Astrocyte (in vitro differentiated cells and primary cell): ENCODE results near the gene GPI. TPM values are rescaled to one million over a fixed set of nuclear protein-coding genes. Genes with fewer than 3 reads are reported as not detected.
A peak's percentile ranks its signal among the peaks of the same experiment; 100 is the strongest.

ENCODE experiments used
- DNase-seq: peaks from one replicate; pipeline ENCODE4 v3.0.0-alpha.2; 2010; ENCODE audit warnings: low read depth
- FAIRE-seq: peaks from 2 replicates; lab custom pipeline; 2011; peaks lifted over from hg19 to GRCh38; lab: Jason Lieb, UNC
- H2AFZ ChIP-seq: 2 replicates; pipeline ENCODE4 v1.6.0; 2012; ENCODE audit warnings: low read depth, low read length, inconsistent platforms
- H3K27ac ChIP-seq: 2 replicates; pipeline ENCODE4 v1.5.1; 2011; ENCODE audit warnings: low read depth, low read length, inconsistent platforms
- H3K27me3 ChIP-seq: 2 replicates; pipeline ENCODE4 v1.6.0; 2011; ENCODE audit warnings: low read length, inconsistent platforms; ENCODE audit not compliant: insufficient read depth
- H3K36me3 ChIP-seq: 2 replicates; pipeline ENCODE4 v1.5.1; 2011; ENCODE audit warnings: low read length, inconsistent platforms; ENCODE audit not compliant: insufficient read depth
- H3K4me1 ChIP-seq: 2 replicates; pipeline ENCODE4 v1.5.1; 2011; ENCODE audit warnings: low read length, inconsistent platforms; ENCODE audit not compliant: insufficient read depth
- H3K4me2 ChIP-seq: 2 replicates; pipeline ENCODE4 v1.6.0; 2012; ENCODE audit warnings: low read length, inconsistent platforms
- H3K4me3 ChIP-seq: 2 replicates; pipeline ENCODE4 v1.5.1; 2011; ENCODE audit warnings: low read depth, mild to moderate bottlenecking, low read length, inconsistent platforms; ENCODE audit not compliant: insufficient read depth
- H3K79me2 ChIP-seq: 2 replicates; pipeline ENCODE4 v1.6.0; 2012; ENCODE audit warnings: mild to moderate bottlenecking, low read length, inconsistent platforms; ENCODE audit not compliant: insufficient read depth
- H3K9ac ChIP-seq: 2 replicates; pipeline ENCODE4 v1.6.0; 2012; ENCODE audit warnings: mild to moderate bottlenecking, low read length, inconsistent platforms
- H3K9me3 ChIP-seq: 2 replicates; pipeline ENCODE4 v1.5.1; 2012; ENCODE audit warnings: low read depth, mild to moderate bottlenecking, low read length, inconsistent platforms; ENCODE audit not compliant: insufficient read depth
- H4K20me1 ChIP-seq: 2 replicates; pipeline ENCODE4 v1.6.0; 2012; ENCODE audit warnings: low read length, inconsistent platforms; ENCODE audit not compliant: insufficient read depth
- H3K27ac Mint-ChIP-seq: one replicate; pipeline ENCODE4 v1.8.0; 2021; ENCODE audit warnings: mild to moderate bottlenecking, mixed read lengths; ENCODE audit not compliant: unreplicated experiment
- H3K27me3 Mint-ChIP-seq: one replicate; pipeline ENCODE4 v1.8.0; 2021; ENCODE audit warnings: low read depth, mixed read lengths; ENCODE audit not compliant: unreplicated experiment
- H3K36me3 Mint-ChIP-seq: one replicate; pipeline ENCODE4 v1.8.0; 2021; ENCODE audit warnings: low read depth, mixed read lengths; ENCODE audit not compliant: unreplicated experiment
- H3K4me1 Mint-ChIP-seq: one replicate; pipeline ENCODE4 v1.8.0; 2021; ENCODE audit warnings: low read depth, mixed read lengths; ENCODE audit not compliant: unreplicated experiment
- H3K4me3 Mint-ChIP-seq: one replicate; pipeline ENCODE4 v1.8.0; 2021; ENCODE audit warnings: mild to moderate bottlenecking, moderate library complexity, mixed read lengths; ENCODE audit not compliant: unreplicated experiment
- H3K9me3 Mint-ChIP-seq: one replicate; pipeline ENCODE4 v1.8.0; 2021; ENCODE audit warnings: mild to moderate bottlenecking, mixed read lengths; ENCODE audit not compliant: unreplicated experiment
- CTCF ChIP-seq: IDR thresholded peaks from 2 replicates; pipeline ENCODE4 v1.5.1; 2011; ENCODE audit warnings: low read depth, mild to moderate bottlenecking, inconsistent platforms, low read length, moderate library complexity; ENCODE audit not compliant: insufficient read depth
- EZH2 ChIP-seq: IDR thresholded peaks from 2 replicates; pipeline ENCODE4 v1.6.1; 2012; ENCODE audit warnings: mild to moderate bottlenecking, low read length, inconsistent platforms; ENCODE audit not compliant: insufficient read depth
- total RNA-seq: library from RNA; stranded (reverse); gene quantifications from 2 replicates; pipeline ENCODE4 v1.2.1, GENCODE V29; 2021

Gene GPI
- total RNA-seq, 1 donor from 2014 or later: 249 TPM

GRCh38 chr19:34402074-34402600 lies 37.1 kb downstream of the GPI start:
- H2AFZ ChIP-seq: no peak overlapping the region
- H3K36me3 ChIP-seq: peaks cover 16% of the 10 kb centered on the region
- no peaks in the 10 kb centered on the region for H3K4me1 Mint-ChIP-seq
- no peak for DNase-seq
- H3K4me3 Mint-ChIP-seq: no peak overlapping the region
- H3K27ac ChIP-seq: no peak overlapping the region
- TF ChIP-seq EZH2 (no peak), CTCF (no peak)
- H3K4me3 ChIP-seq: no peak overlapping the region
- no peaks in the 10 kb centered on the region for H3K27me3 ChIP-seq
- no peaks in the 10 kb centered on the region for H3K9me3 ChIP-seq
- H3K9ac ChIP-seq: no peak overlapping the region
- H3K27ac Mint-ChIP-seq: peak overlapping the region; percentile 0
- H3K27me3 Mint-ChIP-seq: no peaks in the 10 kb centered on the region
- FAIRE-seq: no peak
- peaks cover 7% of the 10 kb centered on the region for H3K79me2 ChIP-seq
- no peaks in the 10 kb centered on the region for H3K9me3 Mint-ChIP-seq
- H4K20me1 ChIP-seq: no peaks in the 10 kb centered on the region
- H3K4me2 ChIP-seq: no peak overlapping the region
- peaks cover 2% of the 10 kb centered on the region for H3K4me1 ChIP-seq
- H3K36me3 Mint-ChIP-seq: peaks cover 14% of the 10 kb centered on the region

- Histone ChIP-seq H3K4me3 (peak overlapping the region; percentile 81), H3K9me3 (no peaks in the 10 kb centered on the region), H2AFZ (peak overlapping the region; percentile 98), H3K4me1 (peaks cover 2% of the 10 kb centered on the region), H3K79me2 (peaks cover 7% of the 10 kb centered on the region), H3K36me3 (peaks cover 13% of the 10 kb centered on the region), H4K20me1 (no peaks in the 10 kb centered on the region), H3K9ac (peak overlapping the region; percentile 86), H3K27me3 (no peaks in the 10 kb centered on the region), H3K27ac (no peak overlapping the region), H3K4me2 (peak overlapping the region; percentile 90)
- Mint-ChIP-seq H3K9me3 (no peaks in the 10 kb centered on the region), H3K27me3 (no peaks in the 10 kb centered on the region), H3K36me3 (peaks cover 14% of the 10 kb centered on the region), H3K4me1 (no peaks in the 10 kb centered on the region), H3K4me3 (peak overlapping the region; percentile 90), H3K27ac (no peak overlapping the region)
- TF ChIP-seq CTCF: no peak
- TF ChIP-seq EZH2: no peak
- no peak for FAIRE-seq
- DNase-seq: no peak
Measured at GRCh38 chr19:34403784-34404108, 38.8 kb downstream of the GPI start.

- Histone ChIP-seq H3K9me3 (no peaks in the 10 kb centered on the region), H3K4me2 (peak within 1 kb of the TSS; percentile 90), H4K20me1 (no peaks in the 10 kb centered on the region), H3K27me3 (no peaks in the 10 kb centered on the region), H3K4me3 (peak within 1 kb of the TSS; percentile 81), H3K36me3 (peaks cover 10% of the 10 kb centered on the region), H2AFZ (peak within 1 kb of the TSS; percentile 98), H3K27ac (no peak within 1 kb of the TSS), H3K79me2 (peaks cover 7% of the 10 kb centered on the region), H3K9ac (peak within 1 kb of the TSS; percentile 86), H3K4me1 (peaks cover 2% of the 10 kb centered on the region)
- no peaks in the 10 kb centered on the region for H3K4me1 Mint-ChIP-seq
- no peaks in the 10 kb centered on the region for H3K9me3 Mint-ChIP-seq
- FAIRE-seq (no peak), DNase-seq (peak; percentile 65)
- H3K27me3 Mint-ChIP-seq: no peaks in the 10 kb centered on the region
- no peak within 1 kb of the TSS for H3K27ac Mint-ChIP-seq
- peak within 1 kb of the TSS; percentile 90 for H3K4me3 Mint-ChIP-seq
- H3K36me3 Mint-ChIP-seq: peaks cover 12% of the 10 kb centered on the region
- TF ChIP-seq EZH2: no peak
- TF ChIP-seq CTCF: no peak
Measured at GRCh38 chr19:34404109-34404909, 39.3 kb downstream of the GPI start, which contains the start of gene PDCD2L. Gene PDCD2L (plus strand): TSS chr19:34404399. CDS start chr19:34404431, 32 bp downstream.
